ENCODE results near the gene ZNF536. TPM values are rescaled to one million over a fixed set of nuclear protein-coding genes. Genes with fewer than 3 reads are reported as not detected.

The ZNF536 gene
- total RNA-seq, 1 donor from 2014 or later: not detected

DNA sequence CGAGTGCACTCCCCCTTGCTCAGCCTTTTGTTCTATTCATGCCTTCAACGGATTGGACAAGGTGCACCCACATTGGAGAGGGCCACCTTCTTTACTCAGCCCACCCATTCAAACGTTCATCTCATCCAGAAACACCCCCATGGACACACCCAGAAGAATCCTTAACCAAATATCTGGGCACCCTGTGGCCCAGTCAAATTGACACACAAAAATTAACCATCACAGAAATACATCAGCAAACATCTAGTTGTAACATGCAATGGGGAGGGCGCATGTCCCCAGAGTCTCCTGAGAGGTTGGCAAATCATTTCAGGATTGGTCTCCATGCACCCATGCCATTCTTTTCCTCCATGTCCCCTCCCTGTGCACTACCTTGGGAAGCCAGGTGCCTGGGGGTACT is 167.1 kb downstream of the ZNF536 start:
- no peak for DNase-seq

GRCh38 chr19:30539981-30540380 is 167.8 kb downstream of the ZNF536 start:
- no peak for DNase-seq

GRCh38 chr19:30540761-30541160 is 168.6 kb downstream of the ZNF536 start:
- DNase-seq: no peak

GRCh38 chr19:30541575-30541974 is 169.4 kb downstream of the ZNF536 start:
- DNase-seq: no peak

- no peak for DNase-seq
Measured at GRCh38 chr19:30543243-30543945, 171.2 kb downstream of the ZNF536 start.

DNA sequence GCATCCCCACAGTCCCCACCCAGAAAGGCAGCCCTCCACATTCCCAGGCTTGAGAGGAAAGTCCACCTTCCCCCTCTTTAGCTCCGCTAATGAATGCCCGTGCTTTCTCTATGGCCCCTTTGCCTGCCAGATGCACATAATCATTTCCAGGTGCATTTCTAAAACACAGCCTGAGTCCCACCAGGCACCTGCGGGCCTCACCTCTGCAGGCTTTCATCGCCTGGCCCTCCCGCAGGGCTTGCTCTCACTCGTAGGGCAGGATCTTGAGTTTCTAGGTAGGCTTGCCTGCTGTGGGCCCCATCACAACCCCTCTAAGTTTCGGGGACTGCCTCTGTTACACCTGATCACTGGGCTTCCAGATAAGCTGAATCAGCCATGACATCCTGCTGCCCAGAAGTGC is 173.6 kb downstream of the ZNF536 start:
- no peak for DNase-seq

- DNase-seq: no peak
Measured at GRCh38 chr19:30546332-30546731, 174.1 kb downstream of the ZNF536 start.

- no peak for DNase-seq
Measured at GRCh38 chr19:30547246-30547645, 175.1 kb downstream of the ZNF536 start.

DNA sequence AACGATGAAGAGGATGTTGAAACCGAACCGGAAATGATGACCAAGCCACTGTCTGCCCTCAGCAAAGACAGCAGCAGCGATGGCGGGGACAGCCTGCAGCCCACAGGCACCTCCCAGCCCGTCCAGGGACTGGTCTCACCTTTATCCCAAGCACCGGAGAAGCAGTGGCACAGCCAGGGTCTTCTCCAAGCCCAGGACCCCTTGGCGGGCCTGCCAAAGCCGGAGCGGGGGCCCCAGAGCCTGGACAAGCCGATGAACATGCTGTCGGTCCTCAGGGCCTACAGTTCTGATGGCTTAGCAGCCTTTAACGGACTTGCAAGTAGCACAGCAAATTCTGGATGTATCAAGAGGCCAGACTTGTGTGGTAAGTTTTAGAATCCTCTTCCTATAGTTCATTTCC is 177.0 kb downstream of the ZNF536 start:
- no peak for DNase-seq

DNA sequence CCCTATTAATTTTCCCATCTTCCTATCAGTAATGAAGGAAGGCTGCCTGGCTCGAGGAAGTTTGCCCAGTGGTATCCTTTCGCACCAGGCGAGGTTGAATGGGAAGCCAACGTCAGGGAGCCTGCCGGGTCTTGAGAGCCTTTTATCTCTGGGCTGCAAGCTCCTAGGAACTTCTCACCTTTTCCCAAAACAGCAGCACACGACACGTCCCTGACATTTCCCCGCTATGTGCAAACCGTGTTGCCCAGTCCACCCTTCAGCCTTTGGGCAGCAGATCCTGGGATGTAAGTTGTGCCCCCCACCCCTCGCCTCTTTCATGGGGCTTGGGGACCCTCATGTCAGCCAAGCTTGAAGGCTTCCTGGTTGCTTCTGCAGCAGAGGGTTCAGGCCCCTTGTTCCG is 179.1 kb downstream of the ZNF536 start:
- no peak for DNase-seq

- DNase-seq: no peak
Measured at GRCh38 chr19:30552593-30552992, 180.4 kb downstream of the ZNF536 start.

- DNase-seq: no peak
Measured at GRCh38 chr19:30555075-30555790, 183.0 kb downstream of the ZNF536 start.

DNA sequence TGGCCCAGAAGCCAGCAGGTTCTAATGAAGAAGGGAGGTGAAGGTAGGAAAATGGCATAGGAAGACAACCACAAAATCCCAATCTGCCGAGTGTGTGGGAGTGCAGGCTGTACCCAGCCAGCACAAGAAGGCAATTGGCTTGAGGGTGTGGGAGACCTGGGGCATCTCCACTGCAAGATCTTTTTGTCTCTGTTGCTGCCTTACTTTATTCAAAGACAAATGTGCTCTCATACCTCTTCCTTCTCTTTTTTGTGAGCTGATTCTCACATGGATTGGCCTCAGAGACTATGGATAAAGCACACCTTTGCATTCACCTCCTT is 183.6 kb downstream of the ZNF536 start:
- no peak for DNase-seq

DNA sequence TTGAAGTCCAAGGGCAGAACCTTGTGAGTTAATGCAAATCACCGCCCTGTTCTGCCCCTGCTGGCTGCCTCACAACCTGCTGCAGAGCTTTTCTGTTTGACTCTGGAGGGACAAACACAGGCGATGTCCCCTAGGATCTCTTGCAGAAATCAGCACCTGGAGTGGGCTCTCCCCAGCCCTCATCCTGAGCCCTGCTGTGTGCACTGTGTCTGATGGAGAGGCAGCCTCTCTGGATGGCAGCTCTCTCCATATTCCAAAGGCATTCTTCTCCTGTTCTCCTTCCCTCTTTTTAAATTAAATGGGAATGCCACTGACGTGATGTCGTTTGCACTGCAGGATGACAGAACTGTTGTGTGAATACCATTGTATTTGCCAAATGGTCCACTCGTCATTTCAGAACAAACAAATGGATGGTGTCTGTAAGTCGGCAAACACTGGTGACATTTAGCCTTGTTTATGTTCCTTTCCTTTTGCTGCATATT is 184.1 kb downstream of the ZNF536 start:
- DNase-seq: no peak

DNA sequence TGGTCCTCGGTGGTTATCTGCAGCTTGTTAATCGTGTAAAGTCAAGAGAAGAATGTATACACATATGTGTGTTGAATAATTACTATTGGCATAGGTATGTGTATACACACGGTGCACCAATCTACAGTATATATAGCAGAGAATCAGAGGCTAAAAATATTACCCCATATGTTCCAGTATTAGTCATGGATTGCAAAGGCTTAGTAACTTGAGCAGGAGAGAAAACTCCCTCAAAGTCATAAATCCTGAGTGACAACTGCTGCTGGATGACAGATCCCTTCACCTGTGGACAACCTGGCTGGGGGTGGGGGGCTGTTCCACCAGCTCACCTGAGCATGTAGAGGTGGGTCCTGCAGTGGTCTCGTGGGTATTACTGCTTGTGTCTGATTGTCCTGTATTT is 185.0 kb downstream of the ZNF536 start:
- no peak for DNase-seq

GRCh38 chr19:30557927-30558557 is 185.9 kb downstream of the ZNF536 start:
- no peak for DNase-seq

DNA sequence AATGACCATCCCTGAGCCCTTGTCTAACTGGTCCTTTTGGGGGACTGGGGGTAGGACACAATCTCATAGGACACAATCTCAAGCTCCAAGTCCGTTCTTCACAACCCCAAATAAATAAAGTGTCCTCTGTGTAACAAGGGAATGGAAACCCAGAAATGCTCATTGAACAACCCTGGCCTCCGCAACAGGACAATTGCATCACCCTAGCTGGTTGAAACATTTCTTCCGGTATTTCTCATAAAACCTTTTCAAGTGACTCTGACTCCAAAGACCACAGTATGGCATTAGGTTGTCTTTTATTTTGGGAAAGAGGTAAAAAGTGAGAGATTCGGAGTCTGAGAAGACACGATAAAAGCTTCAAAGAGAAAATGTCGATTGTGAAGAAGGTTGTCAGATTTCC is 186.6 kb downstream of the ZNF536 start:
- no peak for DNase-seq

DNA sequence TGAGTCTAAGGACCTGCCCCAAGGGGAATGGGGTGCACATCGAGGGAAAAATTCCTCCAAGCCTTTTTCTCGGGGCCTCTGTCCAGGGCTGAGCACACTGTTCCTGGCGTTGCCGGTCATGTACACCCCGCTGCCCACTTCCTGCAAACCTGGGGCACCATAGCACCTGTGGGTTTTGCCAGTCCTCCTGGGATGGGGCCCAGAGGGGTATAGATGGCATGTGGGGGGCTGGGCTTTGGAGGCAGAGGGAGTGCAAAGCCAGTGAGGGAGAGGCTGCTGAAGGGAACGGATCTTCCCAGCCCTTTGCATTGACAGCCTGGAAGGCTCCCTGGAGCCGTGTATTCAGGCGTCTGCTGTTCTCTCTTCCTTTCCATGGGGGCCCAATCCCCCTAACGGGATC is 187.3 kb downstream of the ZNF536 start:
- no peak for DNase-seq

DNA sequence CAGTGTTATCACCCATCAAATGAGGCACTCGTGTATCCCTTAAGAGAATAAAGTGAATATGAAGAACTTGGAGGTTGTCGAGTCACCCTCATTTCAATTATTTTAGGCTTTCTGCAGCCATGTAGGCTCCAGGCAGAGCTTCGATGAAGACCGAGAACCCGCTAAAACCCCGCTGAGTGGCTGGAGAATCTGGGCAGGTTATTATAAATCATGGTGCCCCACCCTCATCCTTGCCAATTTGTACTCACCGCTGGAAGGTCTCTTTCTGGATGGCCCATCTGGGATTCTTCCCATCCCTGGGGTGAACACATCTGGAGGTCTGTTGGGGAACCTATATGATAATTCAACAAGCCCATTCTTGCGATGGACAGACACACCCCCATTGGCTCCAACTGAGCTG is 190.8 kb downstream of the ZNF536 start:
- no peak for DNase-seq

- DNase-seq: no peak
Measured at GRCh38 chr19:30563691-30564090, 191.5 kb downstream of the ZNF536 start.

- DNase-seq: no peak
Measured at GRCh38 chr19:30564551-30565011, 192.4 kb downstream of the ZNF536 start.

- no peak for DNase-seq
Measured at GRCh38 chr19:30565636-30566035, 193.5 kb downstream of the ZNF536 start.

GRCh38 chr19:30566681-30567420 is 194.7 kb downstream of the ZNF536 start:
- no peak for DNase-seq
